ENCODE results near the gene TXLNA. TPM values are rescaled to one million over a fixed set of nuclear protein-coding genes. Genes with fewer than 3 reads are reported as not detected.
A peak's percentile ranks its signal among the peaks of the same experiment; 100 is the strongest.

The TXLNA gene
- total RNA-seq, 4 donors from 2014 or later, result 50.0 to 72.0 (median 56.3) TPM

- DNase-seq (ENCODE audit: low spot score in 2 of 2), result no peak
- Histone ChIP-seq H3K36me3 (peaks cover 58% of the 10 kb centered on the region), H3K9me3 (no peaks in the 10 kb centered on the region), H3K4me3 (no peak overlapping the region), H3K27ac (no peak overlapping the region), H3K27me3 (no peaks in the 10 kb centered on the region), H3K4me1 (peaks cover 33% of the 10 kb centered on the region)
- 88% methylated on average over 1 of the region's 1 CpG for WGBS
- TF ChIP-seq POLR2A (IDR thresholded peaks at IDR 0.05), result no peak
- TF ChIP-seq POLR2AphosphoS5 (IDR thresholded peaks at IDR 0.05), result no peak
- no peak for TF ChIP-seq CTCF (IDR thresholded peaks at IDR 0.05)
- no peak for TF ChIP-seq EP300 (IDR thresholded peaks at IDR 0.05)
These were observed 17.6 kb downstream of the TXLNA start for GRCh38 chr1:32197074-32197473.

GRCh38 chr1:32197837-32198236, 18.4 kb downstream of the TXLNA start:
- H3K9me3 ChIP-seq, result no peaks in the 10 kb centered on the region
- TF ChIP-seq CTCF (IDR thresholded peaks at IDR 0.05), result no peak
- TF ChIP-seq POLR2AphosphoS5 (IDR thresholded peaks at IDR 0.05), result no peak
- no peak for TF ChIP-seq POLR2A (IDR thresholded peaks at IDR 0.05)
- no peak for TF ChIP-seq EP300 (IDR thresholded peaks at IDR 0.05)
- DNase-seq (ENCODE audit: low spot score in 2 of 2), result no peak
- H3K27ac ChIP-seq, result no peak overlapping the region
- 67% methylated on average over 6 of the region's 6 CpGs for WGBS
- no peaks in the 10 kb centered on the region for H3K27me3 ChIP-seq
- peaks cover 37% of the 10 kb centered on the region for H3K4me1 ChIP-seq
- H3K4me3 ChIP-seq, result no peak overlapping the region
- peaks cover 51% of the 10 kb centered on the region for H3K36me3 ChIP-seq

DNA sequence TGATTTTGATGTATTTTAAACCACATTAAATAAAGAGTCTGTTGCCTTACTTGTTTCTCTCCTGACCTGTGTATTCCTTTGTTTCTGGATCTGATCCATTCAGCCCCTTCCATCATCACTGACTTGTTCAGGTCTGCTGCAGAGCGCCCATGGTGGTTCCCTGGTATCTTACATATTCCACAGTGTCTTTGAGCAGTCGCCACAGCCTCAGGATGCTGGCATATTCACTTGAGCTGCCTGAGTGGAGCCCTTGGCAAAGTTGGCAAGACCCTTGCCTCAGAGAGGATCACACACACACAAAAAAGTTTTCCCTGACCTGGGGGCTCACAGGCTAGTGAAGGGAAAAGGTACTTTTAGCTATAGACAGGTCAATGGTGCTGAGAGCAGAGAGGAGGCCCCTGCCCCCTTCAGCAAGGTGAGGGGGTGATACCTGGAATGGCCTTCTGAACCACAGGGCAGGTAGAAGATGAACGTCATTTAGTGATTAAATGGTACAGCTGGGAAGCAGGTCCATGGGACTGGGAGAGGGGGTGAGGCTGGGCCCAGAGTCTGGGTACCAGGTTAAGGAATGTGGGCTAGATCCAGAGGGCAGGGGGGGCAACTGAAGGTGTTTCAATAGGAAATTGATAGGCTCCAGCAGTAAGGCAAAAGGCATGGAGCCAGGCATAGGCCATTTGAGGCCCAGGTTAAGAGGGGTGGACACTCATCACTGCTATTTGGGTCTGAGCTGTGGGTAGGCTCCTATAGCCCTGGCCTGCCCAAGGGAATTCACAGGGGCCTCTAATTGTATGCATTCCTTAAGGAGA, 19.0 kb downstream of the TXLNA start:
- WGBS, result 77% methylated on average over 3 of the region's 3 CpGs
- TF ChIP-seq POLR2A (IDR thresholded peaks at IDR 0.05) (no peak), EP300 (IDR thresholded peaks at IDR 0.05) (no peak), CTCF (IDR thresholded peaks at IDR 0.05) (no peak), POLR2AphosphoS5 (IDR thresholded peaks at IDR 0.05) (no peak)
- H3K4me1 ChIP-seq, result peaks cover 37% of the 10 kb centered on the region
- H3K4me3 ChIP-seq, result no peak overlapping the region
- no peak overlapping the region for H3K27ac ChIP-seq
- H3K36me3 ChIP-seq, result peaks cover 45% of the 10 kb centered on the region
- no peak for DNase-seq (ENCODE audit: low spot score in 2 of 2)
- H3K9me3 ChIP-seq, result no peaks in the 10 kb centered on the region
- H3K27me3 ChIP-seq, result no peaks in the 10 kb centered on the region

- Histone ChIP-seq H3K4me1 (peaks cover 37% of the 10 kb centered on the region), H3K27me3 (no peaks in the 10 kb centered on the region), H3K9me3 (no peaks in the 10 kb centered on the region), H3K4me3 (no peak overlapping the region), H3K36me3 (peaks cover 37% of the 10 kb centered on the region), H3K27ac (no peak overlapping the region)
- no peak for DNase-seq (ENCODE audit: low spot score in 2 of 2)
- no peak for TF ChIP-seq EP300 (IDR thresholded peaks at IDR 0.05)
- no peak for TF ChIP-seq POLR2A (IDR thresholded peaks at IDR 0.05)
- no peak for TF ChIP-seq CTCF (IDR thresholded peaks at IDR 0.05)
- TF ChIP-seq POLR2AphosphoS5 (IDR thresholded peaks at IDR 0.05), result no peak
- WGBS, result 45% methylated on average over 4 of the region's 4 CpGs
These were observed 19.7 kb downstream of the TXLNA start for GRCh38 chr1:32199043-32199716.

- peak overlapping the region; percentile 57 for H3K4me3 ChIP-seq
- peak overlapping the region; percentile 71 for H3K27ac ChIP-seq
- H3K36me3 ChIP-seq, result peaks cover 32% of the 10 kb centered on the region
- H3K4me1 ChIP-seq, result peaks cover 38% of the 10 kb centered on the region
- 10% methylated on average over 2 of the region's 6 CpGs for WGBS
- DNase-seq (ENCODE audit: low spot score in 2 of 2), result no peak
- TF ChIP-seq POLR2A (IDR thresholded peaks at IDR 0.05), result no peak
- no peak for TF ChIP-seq POLR2AphosphoS5 (IDR thresholded peaks at IDR 0.05)
- TF ChIP-seq EP300 (IDR thresholded peaks at IDR 0.05), result no peak
- no peak for TF ChIP-seq CTCF (IDR thresholded peaks at IDR 0.05)
- H3K27me3 ChIP-seq, result no peaks in the 10 kb centered on the region
- no peaks in the 10 kb centered on the region for H3K9me3 ChIP-seq
These were observed 20.2 kb downstream of the TXLNA start for GRCh38 chr1:32199717-32200072.
